ENCODE results near the gene RHBDF2.

The RHBDF2 gene

DNA sequence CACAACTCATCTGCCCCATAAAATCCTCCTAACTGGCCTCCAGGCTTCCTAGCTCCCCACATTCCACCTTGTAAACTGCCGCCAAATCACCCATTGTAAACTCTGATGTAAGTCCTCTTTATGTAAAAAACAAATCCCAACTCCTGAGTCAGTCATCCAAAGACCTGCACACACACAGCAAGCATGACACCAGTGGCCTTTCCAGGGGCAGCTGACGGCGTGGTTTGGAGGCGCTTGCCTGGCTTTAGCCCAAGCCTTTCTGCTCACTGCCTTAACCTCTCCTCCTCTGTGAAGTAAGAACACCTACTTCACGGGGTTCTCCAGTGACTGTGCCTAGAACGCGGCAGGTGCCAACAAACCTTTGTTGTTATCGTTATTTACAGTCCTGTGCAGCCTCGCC lies 62.3 kb downstream of the RHBDF2 start:
- TF ChIP-seq, protein P1, sequence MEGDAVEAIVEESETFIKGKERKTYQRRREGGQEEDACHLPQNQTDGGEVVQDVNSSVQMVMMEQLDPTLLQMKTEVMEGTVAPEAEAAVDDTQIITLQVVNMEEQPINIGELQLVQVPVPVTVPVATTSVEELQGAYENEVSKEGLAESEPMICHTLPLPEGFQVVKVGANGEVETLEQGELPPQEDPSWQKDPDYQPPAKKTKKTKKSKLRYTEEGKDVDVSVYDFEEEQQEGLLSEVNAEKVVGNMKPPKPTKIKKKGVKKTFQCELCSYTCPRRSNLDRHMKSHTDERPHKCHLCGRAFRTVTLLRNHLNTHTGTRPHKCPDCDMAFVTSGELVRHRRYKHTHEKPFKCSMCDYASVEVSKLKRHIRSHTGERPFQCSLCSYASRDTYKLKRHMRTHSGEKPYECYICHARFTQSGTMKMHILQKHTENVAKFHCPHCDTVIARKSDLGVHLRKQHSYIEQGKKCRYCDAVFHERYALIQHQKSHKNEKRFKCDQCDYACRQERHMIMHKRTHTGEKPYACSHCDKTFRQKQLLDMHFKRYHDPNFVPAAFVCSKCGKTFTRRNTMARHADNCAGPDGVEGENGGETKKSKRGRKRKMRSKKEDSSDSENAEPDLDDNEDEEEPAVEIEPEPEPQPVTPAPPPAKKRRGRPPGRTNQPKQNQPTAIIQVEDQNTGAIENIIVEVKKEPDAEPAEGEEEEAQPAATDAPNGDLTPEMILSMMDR (conservative IDR thresholded peaks at IDR 0.05): no peak
- H3K27ac ChIP-seq: no peak overlapping the region

DNA sequence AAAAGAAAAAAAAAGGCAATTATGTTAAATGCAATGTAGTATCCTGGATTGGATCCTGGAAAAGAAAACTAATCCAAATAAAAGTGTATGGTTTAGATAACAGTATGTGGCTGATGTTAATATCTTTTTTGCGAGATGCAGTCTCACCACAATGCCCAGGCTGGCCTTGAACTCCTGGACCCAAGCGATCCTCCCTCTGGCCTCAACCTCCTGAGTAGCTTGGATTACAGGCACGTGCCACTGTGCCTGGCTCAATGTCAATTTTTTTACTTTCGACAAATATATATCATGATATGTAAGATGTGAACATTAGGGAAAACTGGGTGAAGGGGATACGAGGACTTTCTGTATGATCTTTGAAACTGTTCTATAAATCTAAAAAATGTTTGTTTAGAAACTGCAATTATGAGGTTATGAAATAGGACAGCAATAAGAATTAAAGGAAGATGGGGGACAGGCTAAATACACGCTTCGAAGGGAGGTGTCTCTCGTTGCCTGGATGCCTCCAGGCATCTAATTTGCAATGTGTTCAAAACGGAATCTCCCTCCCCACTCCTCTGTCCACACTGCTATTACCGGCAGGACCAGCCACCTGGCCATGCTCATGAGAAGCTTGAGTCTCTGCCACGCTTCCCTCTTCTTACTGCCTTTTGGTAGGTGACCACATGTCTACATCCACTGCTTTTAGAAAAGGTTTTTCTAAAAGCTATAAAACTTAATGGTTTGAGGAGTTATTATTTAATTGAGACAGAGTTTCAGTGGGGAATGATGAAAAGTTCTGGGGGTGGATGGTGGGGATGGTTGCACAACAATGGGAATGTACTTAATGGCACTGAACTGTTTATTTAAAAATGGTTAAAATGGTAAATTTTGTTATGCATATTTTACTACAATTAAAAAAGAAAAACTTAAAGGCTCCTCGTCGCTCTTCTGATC lies 63.5 kb downstream of the RHBDF2 start:
- TF ChIP-seq, protein P1 (conservative IDR thresholded peaks at IDR 0.05): no peak
- H3K27ac ChIP-seq: no peak overlapping the region

DNA sequence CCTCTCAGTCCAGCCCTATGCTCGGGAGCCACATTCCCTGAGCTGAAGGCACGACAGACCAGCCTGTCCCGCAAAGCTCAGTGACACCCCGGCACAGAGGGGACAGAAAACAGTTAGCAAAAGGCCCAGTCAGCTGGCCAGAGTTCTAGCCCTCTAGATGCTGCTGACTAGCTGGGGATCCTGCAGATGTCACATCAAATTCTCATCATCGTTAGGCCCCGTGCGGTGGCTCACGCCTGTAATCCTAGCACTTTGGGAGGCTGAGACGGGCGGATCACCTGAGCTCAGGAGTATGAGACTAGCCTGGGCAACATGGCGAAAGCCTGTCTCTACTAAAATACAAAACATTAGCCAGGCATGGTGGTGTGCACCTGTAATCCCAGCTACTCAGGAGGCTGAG lies 65.5 kb downstream of the RHBDF2 start:
- TF ChIP-seq, protein P1 (conservative IDR thresholded peaks at IDR 0.05): no peak
- H3K27ac ChIP-seq: peak overlapping the region; percentile 32

GRCh38 chr17:76434870-76435269 lies 66.4 kb downstream of the RHBDF2 start:
- H3K27ac ChIP-seq: peak overlapping the region; percentile 32
- TF ChIP-seq, protein P1 (conservative IDR thresholded peaks at IDR 0.05): no peak

DNA sequence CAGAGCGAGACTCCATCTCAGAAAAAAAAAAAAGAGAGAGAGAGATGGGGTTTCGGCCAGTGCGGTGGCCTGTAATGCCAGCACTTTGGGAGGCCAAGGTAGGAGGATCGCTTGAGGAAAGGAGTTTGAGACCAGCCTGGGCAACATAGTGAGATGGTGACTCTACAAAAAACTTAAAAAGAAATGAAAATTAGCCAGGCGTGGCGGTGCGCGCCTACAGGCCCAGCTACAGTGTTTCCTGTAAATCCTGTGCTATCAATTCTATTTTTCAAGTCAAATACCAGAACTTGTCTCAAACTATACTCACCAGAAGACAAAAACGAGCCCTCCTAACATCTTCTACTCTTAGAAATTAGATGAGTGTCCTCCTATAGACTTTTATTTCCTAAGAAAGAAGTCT lies 67.5 kb downstream of the RHBDF2 start:
- TF ChIP-seq, protein P1 (conservative IDR thresholded peaks at IDR 0.05): no peak
- no peak overlapping the region for H3K27ac ChIP-seq

DNA sequence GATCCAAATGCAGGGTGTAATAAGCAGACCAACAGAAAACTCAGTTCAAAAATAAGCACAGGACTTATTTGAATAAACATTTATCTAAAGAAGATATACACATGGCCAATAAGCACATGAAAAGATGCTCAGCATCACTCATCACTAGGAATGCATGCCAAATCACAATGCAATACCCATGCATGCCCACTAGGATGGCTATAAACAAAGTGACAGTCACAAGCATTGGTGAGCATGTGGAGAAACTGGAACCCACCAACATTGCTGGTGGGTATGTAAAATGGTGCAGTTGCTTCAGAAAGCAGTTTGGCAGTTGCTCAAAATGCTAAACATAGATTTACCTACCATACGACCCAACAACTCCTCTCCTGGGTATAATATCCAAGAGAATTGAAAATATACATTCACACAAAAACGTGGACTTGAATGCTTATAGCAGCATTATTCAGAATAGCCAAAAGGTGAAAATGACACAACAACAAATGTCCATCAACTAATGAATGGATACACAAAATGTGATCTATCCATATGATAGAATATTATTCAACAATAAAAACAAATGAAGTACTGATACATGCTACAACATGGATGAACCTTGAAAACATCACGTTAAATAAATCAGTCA lies 68.4 kb downstream of the RHBDF2 start:
- TF ChIP-seq, protein P1 (conservative IDR thresholded peaks at IDR 0.05): peak; percentile 52

DNA sequence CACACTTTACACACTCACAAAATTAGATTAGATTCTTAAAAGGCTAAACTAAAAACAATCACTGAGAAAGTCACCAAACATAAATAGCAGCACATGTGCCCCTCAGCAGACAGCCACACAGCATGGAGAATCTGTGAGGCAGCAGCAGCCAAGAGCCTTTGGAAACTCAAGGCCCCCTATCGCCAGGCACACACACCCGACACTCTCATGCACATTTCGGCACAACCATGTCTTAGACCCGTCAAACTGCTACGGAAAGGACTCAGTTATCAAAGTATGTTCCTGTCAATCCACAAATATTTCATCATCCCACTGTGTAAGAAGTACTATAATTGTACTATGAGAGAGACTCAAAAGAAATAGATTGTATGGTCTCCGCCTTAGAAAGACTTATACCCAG lies 69.2 kb downstream of the RHBDF2 start:
- TF ChIP-seq, protein P1 (conservative IDR thresholded peaks at IDR 0.05): no peak

More for the DNA sequence above, 68.4 kb downstream of the RHBDF2 start:
- no peak overlapping the region for H3K27ac ChIP-seq

More for the DNA sequence above, 69.2 kb downstream of the RHBDF2 start:
- no peak overlapping the region for H3K27ac ChIP-seq
